Activated naive CD4-positive, alpha-beta T cell (primary cell): ENCODE results near the gene TBL1XR1.
A peak's percentile ranks its signal among the peaks of the same experiment; 100 is the strongest.

Experiments used
- DNase-seq, 4 experiments: peaks; one replicate each; lab custom pipeline; 2025; lab: John Stamatoyannopoulos, UW

The TBL1XR1 gene

DNA sequence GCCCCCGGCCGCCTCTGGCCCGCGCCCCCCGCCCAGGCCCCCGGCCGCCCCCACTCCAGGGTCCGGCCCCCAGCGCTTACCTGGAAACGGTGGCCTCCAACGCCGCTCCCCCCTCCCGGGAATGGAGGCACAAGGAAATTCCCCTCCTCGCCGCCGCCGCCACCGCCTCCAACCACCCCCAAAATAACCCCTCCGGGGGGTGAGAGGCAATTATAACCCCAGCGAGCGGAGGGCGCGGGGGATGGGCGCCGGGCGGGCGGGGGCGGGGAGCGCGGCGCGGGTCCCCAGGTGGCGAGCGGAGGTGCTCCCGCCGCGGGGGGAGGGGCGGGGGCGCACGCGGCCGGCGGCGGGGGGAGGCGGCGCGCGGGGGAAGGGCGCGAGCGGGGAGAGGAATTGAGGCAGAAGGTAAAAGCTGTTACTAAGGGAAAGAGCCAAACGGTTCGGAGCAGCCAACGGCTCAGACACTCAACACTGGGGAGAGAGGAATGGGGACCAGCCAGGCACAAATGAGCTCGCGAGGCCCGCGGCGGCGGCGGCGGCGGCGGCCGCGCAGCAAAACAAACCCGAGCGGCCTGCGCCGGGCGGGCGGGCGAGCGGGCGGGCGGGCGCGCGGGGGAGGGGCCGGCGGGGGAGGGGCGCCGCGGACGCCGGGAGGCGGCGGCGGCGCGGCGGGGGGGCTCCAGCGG is at the start of gene TBL1XR1:
Gene TBL1XR1, minus strand, starts transcription at position 442 of the 686 bp plus-strand sequence. CDS start 132,505 bp downstream, outside the sequence.
- peak; percentile 72 to 79 (median 74) for DNase-seq

DNA sequence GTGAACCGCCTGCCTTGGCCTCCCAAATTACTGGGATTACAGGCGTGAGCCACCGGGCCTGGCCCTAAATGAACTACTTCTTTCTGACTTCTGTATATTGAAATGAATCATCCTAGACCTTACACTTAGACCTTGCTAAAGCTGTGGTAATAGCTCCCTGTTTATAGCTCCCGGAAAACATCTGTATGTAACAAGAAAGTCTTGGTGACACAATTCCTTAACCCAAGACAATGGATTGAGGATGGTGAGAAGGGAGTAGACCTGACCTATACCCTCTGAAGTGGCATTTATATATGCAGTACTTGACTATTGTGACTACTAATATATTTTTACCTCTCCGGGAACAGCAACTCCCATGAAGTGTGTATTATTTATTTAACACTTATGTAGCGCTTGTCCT is 48.0 kb upstream of the TBL1XR1 start:
- no peak for DNase-seq

DNA sequence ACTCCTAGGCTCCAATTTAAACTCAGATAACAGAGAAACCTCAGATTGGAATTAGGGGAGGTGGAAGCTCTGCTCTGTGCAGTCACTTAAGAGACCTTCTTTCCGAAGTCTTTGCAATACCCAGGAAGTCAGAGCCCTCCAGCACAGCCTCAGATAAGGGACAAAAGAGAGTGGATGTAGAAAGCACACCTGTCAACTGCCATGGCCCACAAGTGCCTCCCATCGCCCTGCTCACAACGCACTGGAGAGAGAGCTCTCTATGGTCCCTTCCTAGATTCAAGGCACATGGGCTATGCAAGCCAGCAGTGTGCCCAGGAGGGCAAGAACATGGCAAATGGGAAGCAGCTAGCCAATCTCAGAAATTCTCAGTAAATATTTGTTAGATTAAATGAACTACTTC is 47.3 kb upstream of the TBL1XR1 start:
- DNase-seq = no peak

DNA sequence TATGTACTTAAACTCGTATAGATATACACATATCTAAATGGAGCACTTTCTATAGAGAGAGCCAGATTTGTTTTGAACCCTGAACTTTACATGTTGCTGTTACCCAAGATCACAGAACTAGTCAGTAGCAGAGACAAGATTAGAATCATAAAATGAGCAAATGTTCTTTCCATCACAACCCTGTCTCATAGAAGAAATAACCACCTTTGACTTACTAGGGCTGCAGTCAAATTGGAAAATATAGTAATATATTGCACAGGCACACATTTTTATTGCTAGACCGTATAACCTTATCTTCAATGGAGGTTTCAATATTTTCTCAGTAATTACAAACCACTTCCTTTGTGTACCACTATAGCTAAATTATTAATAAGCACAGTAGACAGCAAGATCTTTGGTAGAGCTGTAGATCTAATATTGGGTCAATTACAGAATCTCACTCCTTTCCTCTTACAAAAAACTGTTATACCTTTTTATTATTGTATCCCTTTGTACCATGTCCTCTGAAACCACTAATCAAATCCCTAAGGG is 41.5 kb upstream of the TBL1XR1 start:
- no peak for DNase-seq

DNA sequence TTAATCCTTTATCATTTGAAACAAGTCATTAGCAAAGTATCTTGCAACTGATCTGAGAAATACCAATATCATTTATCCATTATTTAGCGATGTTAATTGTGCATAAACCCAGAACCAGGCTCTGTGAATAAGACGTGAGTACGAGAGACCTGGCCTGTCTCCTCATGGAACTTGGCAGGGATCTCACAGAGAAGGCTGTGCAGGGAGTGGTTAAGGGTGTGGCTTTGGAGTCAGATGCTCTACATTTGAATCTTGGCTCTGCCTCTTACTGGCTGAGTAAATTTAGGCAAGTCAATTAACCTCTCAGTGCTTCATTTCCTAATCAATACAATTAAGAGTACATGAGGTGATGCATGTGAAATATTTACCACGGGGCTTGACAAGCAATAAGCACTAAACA is 39.9 kb upstream of the TBL1XR1 start:
- DNase-seq = no peak

DNA sequence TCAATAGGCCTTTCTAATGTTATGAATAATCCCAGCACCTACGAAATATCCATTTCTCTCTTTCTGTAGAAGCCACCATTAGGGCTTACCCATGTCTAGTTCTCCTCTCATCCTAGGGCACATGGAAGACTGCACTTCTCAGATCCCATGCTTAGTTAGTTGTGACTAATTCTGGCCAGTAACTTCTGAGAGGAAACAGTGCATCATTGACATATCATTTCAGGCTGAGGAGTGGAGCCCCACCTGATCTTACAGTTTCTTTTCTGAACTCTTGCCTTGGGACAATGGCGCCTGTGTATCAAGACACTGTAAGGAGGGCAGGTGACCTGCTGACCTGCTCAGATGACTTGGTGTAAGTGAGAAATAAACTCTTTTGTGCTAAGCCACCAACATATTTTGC is 39.4 kb upstream of the TBL1XR1 start:
- DNase-seq = no peak

DNA sequence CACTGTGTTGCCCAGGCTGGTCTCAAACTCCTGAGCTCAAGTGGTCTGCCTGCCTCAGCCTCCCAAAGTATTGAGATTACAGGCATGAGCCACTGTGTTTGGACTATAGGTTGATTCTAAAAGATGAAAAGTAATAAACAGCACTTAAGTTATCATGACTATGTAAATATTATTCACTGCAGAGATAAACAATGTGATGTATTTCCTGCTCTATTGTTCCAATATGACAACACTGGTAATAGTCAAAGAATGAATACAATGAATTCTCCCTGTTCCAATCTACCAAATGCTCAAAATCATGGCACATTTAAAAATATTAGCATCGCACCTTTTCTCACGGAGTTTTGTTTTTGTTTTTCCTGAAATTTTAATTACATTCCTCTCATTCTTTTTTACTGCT is 36.8 kb upstream of the TBL1XR1 start:
- DNase-seq = no peak

DNA sequence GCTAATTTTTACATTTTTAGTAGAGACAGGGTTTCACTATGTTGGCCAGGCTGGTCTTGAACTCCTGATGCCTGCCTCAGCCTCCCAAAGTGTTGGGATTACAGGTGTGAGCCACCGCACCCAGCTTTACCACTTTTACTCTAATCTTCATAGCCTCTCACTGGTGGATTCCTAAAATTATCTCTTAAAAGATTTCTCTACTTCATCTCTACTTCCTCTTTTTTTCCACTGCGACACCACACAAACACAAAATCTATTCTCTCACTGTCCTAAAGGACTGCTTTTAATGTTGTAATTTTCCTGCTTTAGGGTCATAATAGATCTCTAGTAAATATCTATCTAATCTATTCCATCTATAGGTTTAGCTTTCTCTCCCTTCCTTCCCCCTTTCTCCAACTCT is 34.0 kb upstream of the TBL1XR1 start:
- no peak for DNase-seq

DNA sequence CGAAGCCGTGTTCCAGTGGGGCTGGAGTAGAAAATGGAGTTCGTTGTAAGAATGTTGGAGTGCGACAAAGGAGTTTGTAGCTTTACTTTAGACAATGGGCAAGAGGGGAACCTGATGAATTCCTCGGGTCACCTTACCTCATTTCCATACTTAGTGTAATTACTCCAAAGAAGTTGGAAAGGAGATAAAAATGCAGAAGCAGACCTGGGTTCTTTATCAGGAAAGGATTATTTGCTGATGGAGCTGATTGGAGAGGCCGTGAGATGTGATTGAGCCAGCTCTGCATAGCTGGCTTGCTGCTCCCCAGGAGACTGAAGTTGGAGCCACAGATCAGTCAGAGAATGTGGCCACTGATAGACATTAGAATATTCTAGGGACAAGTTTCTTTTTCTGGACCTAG is 33.4 kb upstream of the TBL1XR1 start:
- no peak for DNase-seq

DNA sequence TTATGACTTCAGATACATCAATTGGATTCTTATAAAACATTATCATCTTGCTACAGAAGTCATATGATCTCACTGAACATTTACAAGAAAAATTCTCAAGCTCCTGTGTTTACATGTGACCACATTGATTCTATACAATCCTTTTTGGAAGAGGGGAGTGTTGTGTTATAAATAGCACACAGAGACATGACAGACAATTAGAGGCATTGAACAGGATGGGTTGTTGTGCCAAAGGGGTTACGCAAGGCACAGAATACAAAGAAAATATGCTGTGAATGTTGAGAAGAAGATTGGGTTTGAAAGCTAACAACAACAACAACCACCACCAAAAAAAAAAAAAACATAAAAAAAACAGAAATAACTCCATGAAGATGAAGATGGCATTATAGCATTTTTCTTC is 32.5 kb upstream of the TBL1XR1 start:
- DNase-seq = no peak

DNA sequence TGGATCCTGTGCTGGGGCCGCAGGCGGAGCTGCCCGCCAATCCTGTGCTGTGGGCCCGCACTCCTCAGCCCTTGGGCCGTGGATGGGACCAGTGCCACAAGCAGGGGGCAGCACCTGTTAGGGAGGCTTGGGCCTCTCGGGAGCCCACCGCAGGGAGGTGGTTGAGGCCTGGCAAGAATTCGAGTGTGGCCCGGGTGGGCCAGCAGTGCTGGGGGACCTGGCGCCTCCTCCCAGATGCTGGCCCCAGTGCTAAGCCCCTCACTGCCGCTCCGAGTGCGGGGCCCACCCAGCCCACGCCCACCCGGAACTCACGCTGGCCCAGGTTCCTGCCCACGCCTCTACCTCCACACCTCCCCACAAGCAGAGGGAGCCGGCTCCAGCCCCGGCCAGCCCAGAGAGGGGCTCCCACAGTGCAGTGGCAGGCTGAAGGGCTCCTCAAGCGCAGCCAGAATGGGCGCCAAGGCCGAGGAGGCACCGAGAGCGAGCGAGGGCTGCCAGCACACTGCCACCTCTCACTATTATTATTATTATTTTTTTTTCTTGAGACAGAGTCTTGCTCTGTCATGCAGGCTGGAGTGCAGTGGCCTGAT is 31.4 kb upstream of the TBL1XR1 start:
- DNase-seq = no peak

DNA sequence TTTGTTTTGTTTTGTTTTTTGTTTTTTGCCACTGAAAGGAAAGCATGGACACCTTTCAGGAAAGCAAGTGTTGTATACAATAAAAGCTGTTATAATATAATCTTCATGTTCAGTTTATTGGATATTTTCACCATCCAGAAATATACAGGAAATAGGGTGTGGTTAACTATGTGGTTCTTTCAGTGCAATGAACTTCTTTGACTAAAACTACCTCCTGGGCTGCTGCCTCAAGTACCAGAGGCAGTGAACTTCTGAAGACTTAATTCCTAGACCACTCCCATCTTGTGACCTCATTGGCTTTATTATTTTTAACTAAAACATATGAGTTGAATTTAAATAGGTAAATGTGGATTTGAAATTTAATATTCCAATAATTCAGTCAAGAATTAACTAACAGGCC is 27.1 kb upstream of the TBL1XR1 start:
- no peak for DNase-seq

DNA sequence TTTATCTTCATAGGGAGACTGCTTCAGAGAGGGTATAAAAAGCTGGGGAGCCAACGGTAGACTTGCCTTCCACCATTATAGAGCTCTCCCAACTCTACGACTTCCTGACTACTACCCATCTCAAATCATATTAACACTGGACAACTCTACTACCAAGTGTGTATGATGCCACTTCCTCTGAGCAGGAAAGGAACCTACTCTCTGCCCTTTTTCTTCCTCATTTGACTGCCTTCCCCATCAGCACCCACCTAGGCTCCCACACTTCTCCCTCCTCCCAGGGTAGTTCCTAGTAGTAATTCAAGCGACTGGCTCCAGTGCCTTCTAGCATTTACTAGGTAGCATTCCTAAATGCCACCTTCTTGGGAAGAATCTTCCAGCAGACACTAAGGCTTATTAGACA is 24.5 kb upstream of the TBL1XR1 start:
- DNase-seq = no peak

DNA sequence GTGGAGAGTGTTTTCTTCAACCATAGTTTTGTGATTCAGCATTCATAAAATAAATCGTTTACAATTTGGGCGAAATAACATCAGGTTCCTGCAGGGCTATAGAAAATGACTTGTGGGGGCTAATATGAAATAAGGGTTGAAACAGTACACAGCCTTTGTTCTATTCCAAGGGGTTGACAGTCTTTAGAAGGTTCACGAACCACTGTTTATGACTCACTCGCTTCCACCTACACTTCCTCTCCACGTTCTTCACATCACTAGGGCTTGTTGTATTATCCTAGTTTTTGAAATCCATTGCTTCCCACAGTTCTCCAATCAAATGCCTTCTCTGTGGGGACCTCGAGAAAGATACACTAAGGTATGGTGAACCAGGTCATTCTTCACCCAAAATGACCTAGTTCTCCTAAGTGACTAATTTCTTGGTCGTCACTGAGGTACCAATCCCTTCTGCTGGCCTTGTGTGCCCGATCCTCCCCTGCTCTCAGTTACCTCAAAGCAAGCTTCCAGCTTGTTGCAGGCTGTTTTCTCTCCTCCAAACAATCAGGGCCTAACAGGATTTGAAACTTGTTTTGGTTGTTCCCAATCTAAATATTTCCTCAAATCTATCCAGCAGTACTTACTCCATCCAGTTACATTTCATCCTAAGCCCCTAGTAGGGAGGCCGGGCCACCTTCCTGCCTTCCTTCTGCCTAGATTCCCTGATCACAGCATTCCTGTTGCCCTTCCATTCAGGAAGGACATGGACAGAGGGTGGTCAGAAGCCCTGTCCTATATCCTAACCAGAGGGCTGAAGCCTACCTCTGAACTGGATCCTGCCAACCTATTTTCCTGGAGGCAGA is 23.1 kb upstream of the TBL1XR1 start:
- no peak for DNase-seq

DNA sequence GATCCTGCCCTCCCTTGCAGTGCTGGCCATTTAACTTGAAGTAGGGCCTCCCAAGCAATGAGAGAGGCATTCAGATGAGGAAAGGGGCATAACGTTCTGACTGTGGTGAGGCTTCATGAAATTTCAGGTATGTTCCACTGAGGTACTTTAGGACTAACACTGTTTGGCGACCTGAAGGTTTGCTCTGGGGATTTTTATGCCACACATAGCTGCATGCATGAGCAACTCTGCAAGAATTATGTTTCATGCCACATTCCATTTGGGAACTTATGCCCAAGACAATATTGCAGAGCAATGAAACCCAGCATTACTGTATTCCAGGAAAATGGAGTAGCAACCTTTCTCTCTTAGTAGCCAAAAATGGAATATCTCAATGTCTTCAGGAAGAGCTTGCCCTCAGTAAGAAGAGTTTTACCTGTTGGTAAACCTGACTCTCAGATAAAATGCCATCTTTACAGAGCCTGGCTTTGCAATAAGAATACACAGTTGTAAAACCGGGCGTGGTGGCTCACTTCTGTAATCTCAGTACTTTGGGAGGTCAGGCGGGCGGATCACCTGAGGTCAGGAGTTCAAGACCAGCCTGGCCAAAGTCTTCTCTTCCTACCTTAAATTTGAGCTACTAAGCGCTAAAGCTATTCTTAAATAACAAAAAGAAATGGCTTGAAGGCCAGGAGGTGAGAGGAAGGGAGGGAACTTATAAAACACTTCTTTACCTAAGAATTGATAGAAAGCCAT is 16.7 kb upstream of the TBL1XR1 start:
- no peak for DNase-seq

DNA sequence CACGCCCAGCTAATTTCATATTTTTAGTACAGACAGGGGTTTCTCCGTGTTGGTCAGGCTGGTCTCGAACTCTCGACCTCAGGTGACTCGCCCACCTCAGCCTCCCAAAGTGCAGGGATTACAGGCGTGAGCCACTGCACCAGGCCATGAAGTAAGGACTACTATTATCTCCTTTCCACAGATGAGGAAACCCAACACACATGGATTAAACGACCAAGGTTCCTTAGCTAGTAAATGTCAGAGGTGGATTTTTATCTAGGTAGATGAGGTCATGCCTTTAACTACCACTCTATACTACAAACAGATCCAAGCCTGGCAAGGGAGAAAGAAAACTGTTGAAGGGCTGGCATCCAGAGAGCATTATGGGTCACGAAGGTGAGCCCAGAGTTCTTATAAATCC is 15.5 kb upstream of the TBL1XR1 start:
- DNase-seq = no peak

DNA sequence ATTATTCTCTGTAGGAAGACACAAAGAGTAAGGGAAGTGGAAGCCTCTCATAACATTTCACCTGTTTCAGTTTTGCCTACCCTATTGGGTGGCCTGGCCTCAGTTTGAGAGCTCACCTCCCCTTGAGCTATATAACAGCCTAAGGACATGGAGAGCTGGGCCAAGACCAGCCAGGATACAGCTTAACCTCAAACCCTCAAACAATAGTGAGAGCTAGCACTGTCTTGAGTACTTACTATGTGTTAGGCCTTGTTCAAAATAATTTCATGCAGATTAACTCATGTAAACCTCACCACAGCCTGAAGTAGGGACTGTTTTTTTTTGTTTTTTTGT is 15.0 kb upstream of the TBL1XR1 start:
- no peak for DNase-seq

DNA sequence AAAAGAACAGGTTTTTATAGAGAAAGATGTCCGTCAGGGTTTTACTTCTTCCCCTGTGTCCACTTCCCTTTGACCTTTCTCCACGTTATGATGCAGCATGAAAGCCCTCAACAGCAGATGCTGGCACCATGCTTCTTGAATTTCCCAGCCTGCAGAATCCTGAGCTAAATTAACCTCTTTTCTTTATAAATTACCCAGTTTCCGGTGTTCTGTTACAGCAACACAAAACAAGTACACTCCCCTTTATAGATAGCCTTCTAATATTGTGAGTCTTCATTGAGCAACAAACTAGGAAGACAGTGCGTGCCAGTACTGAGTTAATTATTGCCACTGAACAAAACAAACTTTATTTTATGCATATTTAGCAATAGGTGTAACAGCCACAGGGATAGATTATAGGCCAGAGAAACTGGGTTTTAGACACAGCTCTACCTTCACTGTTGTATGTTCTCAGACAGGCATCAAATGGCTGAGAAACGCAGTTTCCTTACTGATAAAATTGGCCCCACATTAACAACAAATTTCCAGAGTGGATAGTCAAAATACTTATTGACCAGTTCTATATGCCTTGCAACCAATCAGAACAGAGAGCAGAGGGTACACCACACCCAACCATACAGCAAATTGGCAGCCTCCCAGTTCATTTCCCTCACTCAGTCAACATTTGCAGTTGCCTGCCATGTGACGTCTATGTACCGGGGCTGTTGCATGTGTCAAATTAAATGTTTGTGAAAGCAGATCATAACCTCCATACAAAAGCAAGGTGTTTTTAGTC is 14.4 kb upstream of the TBL1XR1 start:
- no peak for DNase-seq

DNA sequence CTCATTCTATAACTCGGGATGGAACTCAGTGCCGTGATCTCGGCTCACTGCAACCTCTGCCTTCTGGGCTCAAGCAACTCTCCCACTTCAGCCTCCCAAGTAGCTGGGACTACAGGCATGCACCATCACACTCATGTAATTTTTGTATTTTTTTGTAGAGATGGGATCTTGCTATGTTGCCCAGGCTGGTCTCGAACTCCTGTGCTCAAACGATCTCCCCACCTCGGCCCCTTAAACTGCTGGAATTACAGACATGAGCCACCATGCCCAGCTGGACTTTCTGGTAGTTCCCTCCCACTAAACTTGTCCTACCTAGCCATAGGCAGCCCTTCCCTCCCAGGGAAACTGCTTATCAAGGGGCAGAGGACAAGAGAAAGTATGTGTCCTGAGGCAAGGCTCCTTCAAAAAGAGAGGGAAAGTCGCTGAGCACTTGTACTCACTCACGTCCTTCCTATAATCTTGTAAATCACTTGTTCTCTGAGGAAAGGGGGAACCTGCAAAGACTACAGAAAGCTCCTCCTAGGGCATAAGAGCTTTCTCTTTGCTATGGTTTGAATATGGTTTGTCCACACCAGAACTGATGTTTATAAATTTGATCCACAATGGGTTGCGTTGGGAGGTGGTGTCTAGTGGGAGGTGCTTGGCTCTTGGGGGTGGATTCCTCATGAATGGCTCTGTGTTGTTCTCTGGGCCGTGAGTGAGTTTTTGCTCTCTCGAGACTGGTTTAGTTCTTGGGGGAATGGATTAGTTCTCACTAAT is 13.6 kb upstream of the TBL1XR1 start:
- no peak for DNase-seq

DNA sequence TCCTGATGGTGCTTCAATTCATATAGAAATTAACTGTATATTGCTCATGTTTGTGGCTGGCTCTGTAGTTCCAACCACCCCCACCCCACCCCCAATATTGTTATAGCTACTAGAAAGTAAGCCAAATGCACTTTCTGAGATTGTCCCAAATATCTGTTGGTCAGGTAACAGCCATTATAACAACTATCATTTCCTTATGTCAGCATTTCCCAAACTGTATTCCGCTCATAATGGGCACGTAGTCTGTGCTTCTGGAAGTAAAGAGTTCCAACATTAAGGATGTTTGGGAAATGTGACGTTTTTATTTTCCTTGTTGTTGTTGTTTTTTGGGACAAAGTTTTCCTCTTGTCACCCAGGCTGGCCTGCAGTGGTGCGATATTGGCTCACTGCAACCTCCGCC is 12.2 kb upstream of the TBL1XR1 start:
- DNase-seq = no peak

DNA sequence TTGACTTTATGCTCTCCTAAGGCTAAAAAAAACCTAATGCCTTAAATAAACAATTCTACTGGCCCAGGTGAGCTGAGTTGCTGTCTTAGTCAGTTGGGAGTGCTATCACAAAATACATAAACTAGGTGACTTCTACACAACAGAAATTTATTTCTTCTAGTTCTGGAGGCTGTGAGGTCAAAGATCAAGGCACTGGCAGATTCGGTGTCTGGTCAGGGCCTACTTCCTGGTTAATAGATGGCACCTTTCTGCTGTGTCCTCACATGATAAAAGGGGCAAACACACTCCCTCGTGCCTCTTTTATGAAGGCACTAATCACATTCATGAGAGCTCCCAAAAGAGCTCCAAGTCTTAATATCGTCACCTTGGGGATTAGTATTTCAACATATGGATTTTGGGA is 11.5 kb upstream of the TBL1XR1 start:
- no peak for DNase-seq
